Glomerular visceral epithelial cell (primary cell): ENCODE data around the gene ITSN1.
A peak's percentile ranks its signal among the peaks of the same experiment; 100 is the strongest.
"Not testable (repeated sequence)": the region's sequence is repeated elsewhere in the genome, so short reads cannot be mapped to it uniquely, and the experiment has no call there.

Experiments used
- DNase-seq: peaks from one replicate; pipeline ENCODE4 v3.0.0-alpha.2; 2016; ENCODE audit errors: extremely low spot score

The ITSN1 gene

DNA sequence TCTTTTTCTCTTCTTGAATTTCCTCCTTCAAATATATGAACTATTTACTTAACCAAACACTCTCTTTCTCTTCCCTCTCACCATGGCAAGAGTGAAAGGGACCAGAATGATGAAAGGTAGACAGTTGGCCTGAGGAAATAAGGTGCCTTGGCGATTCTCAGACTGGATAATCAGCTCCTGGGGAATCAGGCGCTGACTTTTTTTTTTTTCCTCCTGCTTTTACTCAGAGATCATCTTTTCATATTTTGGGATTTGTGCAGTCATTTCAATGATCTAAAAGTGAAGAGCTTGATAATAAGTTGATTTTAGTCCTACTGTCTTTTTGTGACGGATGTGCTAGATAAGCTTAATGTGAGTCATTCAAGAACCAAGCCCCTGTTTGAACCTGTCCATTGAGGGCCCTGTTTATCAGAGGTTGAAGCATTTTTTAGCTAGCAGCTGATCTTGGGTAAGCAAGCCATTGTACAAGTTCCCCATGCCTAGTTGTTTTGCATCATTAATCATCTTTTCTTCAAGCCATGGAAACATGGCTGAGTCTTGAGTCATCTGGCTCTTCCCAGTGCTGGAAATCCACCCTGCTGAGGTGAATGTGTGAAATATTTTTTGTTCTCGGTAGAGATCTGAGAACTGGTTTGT is 40.8 kb downstream of the ITSN1 start:
- DNase-seq: peak; percentile 87

DNA sequence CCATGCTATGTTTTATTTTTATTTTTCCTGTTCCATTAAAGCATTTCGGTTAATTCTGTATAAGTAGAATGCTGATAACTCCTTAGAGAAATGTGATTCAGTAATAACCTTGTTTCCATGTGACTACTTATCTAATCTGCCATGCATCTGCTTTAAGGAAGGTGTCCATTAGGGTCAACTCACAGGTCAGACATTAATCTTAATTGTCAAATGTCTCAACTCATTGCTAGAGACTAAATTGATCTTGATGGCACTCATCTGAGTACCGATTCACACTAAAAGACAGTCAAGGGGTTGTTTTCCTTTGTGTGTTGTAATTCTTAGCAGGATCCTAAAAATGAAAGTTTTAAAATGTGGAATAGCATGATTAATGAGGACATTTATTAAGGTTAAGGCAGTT is 41.8 kb downstream of the ITSN1 start:
- no peak for DNase-seq

DNA sequence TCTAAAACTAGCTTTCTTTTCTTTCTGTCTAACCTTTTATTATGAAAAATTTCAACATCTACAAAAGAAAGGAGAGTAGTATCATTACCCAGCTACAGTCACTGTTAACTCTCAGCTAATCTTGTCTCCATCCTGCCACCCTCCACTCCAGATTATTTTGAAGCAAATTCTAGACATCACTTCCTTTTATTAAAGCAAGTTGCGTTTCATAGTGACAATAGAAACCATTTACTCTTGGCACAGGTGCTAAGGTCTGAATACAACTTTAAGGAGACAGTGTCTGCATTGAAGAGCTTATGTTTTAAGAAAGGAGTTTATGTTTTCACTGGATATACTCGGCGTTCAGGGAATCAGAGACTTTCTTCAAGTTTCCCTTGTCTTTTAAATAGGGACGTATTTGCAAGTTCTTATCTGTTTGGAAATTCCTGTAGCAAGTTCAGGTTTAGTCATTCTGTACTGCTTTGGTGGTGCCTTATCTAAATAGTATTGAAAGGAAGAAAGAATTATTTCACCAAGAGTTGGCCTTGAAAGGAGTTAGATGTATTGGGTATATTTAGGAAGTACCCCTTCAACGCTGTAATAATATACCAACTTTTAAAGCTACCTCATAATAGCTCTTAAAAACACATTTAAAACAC is 42.7 kb downstream of the ITSN1 start:
- no peak for DNase-seq

DNA sequence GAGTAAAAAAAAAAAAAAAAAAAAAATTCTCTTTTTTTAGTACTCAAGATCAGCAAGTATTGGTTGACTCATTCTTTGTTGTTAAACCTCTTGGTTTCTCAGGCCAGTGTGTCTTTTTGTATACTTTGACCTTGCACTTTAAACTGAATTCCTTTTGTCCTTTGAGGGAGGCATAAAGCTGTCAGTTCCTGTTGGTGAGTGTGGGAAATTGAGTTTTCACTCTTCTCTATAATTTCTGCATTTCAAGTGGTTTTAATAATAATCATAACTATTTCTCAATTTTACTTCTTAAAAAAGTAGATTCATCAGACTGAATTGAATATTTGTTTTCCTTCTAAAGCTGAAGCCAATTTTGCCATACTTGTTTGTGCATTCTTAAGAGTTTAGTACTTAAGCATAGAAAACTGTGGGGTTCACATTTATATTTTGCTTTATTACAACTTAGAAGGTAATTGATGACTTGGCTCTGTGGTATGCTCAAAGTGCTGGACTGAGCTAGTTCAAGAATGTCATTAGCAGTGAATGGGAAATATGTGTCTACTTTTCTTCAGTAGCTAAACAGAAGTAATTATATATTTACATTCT is 43.4 kb downstream of the ITSN1 start:
- DNase-seq: peak; percentile 40

DNA sequence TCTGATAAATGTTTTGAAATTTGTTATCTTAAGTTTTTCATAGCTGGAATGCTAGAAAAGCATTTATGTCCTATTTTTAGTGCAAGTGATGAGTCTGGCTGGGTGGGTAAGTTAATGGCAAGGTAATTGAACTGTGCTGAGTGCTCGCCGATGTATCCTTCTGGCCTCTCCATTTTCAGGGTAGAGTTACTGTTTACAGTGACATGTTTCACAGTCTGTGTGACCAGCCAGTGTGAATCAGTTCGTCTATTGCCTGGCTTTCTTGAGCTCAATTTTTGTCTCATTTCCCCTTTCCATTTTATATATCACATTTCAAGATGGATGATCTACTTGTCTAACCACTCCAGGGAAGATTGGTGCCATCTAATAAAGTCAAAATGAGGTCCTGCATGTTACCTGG is 44.1 kb downstream of the ITSN1 start:
- DNase-seq: no peak

DNA sequence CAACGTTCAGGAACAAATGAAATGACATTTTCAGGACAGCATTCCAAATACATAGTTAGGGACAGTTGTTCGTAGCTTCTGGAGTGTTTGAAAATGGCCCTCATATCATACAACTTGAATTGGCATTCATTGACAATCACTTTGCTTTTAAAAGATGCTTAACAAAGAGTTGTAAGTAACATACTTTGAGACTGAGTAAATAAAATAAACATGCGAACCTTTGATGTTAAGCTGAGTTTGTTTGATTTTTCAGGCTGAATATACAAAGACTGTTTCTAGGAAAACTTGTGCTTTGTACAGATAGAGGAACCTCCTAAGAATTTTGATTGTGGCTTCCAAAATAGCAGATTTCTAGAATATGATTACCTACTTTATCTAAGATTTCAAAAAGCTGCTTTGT is 45.3 kb downstream of the ITSN1 start:
- DNase-seq: no peak

DNA sequence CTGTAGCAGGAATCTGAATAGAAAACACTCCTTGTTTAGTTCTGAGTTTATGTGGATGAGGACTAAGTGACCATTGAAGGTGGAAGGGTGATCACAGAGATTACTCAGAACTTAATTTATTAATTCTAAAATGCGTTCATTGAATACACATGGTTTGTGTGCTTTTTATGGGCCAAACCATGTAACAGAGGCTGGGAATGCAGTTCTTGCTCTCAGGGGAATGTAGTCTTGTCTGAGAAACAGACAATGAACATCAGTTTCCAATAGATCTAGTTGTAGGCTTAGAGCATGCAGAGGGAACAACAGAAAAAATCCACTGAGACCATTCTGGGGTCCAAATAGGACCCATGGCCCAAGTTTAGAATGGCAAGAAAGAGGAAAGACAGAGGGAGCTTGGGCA is 46.1 kb downstream of the ITSN1 start:
- no peak for DNase-seq

DNA sequence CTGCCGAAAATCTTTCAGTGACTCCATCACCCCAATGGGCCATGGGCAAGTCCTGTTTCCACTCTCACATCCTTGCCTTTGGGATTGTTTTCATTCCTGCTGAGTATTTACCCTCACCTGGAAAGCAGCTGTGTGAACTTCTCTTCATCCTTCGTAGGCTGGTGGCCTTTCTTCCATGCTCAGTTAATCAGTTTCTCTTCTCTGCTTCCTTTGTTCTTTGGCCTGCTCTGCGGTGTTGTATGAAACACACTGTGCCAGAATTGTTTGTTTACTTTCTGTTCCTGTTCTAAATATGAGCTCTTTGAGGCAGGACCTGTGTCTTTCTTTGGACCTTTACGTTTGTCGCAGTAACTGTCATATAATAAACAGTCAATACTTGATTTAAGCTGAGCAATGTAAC is 48.6 kb downstream of the ITSN1 start:
- no peak for DNase-seq

DNA sequence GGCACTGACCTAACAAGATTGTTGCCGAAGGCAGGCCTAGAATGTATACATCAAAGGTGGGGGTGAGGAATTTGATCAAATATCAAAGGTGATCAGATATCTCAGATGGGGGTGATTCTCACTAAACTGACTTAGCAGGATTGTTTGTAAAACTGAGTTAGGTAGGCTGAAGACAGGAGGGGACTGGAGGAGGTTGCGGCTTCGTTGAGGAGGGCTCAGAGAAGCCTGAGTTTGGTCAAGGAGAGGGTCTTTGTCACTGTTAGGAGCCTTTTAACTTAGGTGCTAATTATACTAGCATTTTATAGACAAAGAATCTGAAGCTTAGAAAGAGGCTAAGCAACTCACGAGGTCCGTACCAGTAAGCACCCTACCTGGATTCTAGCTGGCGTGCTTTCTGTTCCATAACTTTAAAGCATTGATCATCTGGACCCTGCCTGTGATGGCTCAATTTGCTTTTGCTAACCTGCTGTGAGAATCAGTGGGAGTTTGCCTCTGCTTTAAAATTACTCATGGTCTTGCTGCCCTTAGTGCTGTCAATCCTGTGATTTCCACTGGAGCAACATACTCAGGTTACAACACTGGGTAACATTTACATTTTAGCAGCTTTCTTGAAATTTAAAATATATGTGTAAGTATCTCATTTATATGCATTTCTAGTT is 49.8 kb downstream of the ITSN1 start:
- no peak for DNase-seq

DNA sequence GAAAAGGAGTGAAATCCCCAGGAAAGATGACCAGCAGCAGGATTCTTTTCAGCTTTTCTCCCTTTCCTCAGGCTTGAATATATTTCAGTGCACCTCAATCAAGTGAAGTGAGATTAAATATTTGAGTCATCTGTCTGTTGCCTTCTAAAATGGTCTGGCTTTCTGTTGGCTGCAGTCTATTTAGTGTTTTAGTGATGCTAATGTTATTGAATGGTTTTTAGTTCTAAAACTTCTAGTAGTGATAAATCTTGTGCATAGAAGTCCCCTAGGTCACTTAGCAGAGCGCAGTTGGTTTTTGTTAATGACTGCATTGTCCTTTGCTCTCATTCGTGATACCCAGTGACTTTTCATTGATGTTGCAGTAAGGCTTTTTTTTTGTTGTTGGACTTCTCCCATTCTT is 53.5 kb downstream of the ITSN1 start:
- no peak for DNase-seq

DNA sequence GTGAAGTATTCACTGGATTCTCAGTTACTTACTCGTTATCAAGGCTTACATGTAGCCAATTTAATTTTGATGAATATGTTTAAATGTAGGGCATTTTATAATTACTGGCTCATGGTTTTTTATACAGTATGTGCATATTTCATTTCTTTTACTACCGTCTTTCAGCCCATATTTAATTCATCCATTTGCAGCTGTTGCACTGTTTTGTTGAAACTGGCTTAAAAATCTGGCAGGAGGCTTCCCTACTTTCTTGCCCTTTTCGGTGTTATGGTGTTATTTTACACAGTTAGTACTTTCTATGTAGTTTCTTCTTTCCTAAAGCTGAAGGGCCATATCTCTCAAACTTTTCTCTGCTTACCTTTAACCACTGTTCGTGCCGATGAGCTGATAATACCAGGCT is 54.2 kb downstream of the ITSN1 start:
- no peak for DNase-seq

DNA sequence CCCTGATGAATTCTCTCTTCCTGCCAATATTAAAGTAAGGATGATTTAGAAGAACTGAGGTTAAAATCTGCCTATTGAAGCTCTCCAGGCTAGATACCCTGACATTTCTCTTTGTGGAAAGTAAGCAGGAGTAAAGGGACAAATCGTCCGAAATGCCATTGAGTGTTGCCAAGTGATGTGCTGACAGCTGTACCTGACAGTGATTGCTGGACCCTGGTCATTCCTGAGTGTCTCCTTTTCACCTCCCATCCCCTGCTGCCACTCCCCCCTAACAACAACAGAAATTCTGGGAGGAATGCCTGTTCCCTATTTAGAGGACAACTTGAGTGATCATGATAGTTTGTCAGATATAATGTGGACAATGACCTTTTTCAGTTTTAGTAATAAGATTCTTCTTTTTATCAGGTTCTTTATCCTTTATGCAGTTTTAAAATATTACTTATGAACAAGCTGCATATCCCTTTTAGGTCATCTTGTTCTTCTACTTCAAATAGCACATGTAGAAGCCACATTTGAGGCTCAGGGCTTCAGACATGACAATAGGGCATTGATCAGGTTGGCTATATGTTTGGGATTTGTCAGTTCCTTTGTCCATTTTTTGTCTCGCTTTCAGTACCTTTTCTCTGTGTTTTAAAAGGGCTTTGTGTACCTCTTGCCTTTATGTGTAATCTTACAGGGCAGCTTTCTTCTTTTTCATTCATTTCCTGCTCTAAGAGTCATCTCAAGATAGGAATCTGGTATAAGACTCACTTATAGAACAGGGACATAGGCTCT is 56.0 kb downstream of the ITSN1 start:
- no peak for DNase-seq

DNA sequence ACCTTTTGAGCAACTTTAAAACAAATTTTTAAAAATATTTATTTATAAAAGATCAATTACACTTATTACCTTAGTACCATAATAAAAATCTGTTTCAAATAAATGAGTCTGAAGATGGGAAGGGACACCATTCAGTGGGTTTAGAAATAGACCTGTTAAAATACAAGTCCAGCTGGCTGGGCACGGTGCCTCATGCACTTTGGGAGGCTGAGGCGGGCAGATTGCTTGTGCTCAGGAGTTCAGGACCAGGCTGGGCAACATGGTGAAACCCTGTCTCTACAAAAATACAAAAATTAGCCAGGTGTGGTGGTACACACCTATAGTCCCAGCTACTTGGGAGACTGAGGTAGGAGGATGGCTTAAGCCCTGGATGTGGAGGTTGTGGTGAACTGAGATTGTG is 57.0 kb downstream of the ITSN1 start:
- DNase-seq: no peak

DNA sequence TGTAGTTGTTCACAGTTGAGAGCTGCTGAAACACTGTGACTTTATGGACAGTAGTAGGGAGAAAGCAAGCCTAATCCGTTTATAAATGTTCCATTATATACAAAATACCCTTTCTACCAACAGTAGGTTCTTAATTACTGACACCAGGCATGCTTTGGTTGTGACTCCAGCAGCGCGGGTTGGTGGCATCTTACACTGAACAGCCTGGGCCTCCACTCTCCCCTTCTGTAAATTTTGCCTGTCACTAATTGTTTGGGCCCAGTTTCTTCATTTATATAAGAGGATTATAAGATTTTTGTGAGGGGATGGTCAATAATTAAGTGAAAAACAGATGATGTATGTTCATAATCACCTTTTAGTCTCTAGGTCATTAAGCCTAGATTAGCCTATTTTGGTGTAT is 58.2 kb downstream of the ITSN1 start:
- DNase-seq: no peak

DNA sequence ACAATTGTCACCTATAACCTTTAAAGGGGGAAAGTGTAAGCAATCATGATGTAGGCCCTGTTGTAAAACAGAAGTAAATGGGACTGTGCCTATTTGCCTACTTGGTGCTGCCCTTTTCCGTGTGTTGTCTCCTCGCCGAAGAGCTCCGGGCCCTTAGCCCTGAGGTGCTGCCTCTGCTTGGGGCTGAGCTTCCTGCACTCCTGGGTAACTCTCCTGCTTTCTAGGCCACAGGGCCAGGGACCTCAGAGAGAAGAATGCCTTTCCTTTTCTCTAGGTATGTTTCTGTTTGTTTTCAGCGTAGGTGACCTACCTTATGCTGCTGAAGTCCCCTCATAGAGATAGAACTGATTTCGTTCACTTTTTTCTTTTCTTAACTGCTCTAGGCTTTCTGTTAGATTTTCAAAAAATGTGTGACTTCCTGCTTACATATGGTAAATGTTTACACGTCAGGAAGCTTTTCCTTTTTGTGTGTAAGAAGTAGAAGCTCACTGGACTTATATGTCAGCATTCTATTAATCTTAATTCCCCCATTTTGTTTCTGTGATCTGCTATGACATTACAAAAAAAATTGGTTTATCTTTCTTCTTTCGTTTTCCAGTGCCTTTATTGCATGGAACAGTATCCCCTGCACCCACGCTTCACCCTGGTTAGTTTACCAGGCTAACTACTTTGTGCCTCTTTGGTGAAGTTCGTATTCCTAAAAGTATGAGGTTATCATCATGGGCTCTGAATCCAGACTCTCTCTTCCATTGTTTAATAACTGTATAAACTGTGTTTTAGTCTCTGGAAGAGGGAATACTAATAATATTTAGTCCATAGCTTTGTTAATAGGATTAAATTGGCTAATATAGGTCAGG is 61.7 kb downstream of the ITSN1 start:
- DNase-seq: no peak

DNA sequence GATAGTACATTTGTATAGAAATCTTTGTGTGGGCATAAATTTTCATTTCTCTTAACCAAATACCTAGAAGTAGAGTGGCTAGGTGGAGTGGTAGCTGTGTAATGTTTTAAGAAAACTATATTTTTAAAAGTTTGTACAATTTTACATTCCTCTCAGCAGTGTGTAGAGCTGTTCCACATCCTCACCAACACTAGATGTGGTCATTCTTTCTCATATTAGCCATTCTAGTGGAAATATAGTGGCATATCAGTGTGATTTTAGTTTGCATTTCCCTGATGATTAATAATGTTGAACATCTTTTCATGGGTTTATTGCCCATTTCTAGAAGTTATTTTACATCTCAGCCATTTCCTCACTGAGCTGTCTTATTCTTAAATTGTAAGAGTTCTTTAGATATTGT is 65.5 kb downstream of the ITSN1 start:
- no peak for DNase-seq

DNA sequence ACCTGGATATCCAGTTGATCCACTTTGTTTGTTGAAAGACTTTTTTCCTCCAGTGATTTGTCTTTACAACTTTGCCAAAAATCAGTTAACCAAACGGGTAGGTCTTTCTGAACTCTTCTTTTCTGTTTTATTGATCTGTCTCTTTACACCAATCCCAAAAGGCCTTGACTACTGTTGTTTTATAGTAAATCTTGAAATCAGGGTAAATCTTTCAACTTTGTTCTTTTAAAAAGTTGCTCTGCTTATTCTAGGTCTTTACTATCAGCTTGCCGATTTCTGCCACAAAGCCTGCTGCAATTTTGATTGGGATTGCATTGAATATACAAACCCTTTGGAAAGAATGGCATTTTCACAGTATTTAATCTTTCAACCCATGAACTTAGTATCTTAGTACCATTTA is 66.6 kb downstream of the ITSN1 start:
- DNase-seq: no peak

DNA sequence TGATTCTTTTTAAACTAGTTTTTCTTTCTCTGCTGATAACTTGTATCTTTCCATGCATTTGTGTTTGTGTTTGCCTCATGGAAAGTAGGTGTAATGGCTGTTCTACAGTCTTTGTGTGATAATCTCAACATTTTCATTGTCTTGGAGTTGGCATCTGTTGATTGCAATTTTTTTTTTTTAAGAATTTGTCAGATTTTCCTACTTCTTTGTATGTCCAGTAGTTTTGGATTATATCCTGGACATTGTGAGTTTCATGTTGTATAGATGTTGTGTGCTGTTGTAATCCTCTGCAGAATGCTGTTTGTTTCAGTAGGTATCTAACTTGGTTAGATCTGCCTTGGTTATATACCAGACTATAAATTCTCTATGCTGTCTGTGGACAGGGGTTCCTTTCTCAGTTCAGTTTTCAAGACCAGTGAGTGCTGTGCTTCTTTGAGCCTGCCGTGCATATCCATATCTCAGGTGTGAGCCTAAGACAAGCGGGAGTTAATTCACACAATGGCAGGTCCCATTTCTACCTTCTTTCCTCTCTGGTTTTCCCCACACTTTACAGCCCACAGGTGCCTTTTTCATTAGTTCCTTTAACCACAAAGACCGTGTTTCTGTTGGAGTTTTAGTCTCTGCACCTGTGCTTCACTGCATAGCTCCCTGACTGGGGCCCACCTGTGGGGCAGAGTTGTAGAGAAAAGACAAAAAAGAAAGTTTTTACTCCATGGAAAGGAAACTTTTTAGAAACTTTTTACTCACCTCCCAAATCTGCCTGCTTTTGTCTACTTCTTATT is 69.9 kb downstream of the ITSN1 start:
- no peak for DNase-seq

DNA sequence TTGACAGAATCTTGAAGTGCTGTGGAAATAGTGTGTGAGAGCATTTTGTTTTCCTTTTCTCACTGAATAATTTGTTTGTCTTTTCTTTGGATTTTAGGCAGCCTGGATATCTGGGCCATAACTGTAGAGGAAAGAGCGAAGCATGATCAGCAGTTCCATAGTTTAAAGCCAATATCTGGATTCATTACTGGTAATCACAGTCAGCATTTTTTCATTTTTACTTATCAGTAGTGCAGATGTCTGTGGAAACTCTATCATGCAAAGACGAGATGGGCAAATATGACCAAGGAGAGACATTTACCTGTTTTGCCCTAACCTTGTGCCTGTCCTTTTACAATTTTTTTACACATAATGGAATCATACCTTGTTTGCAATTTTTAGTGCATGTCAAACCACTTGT is 78.8 kb downstream of the ITSN1 start:
- no peak for DNase-seq

DNA sequence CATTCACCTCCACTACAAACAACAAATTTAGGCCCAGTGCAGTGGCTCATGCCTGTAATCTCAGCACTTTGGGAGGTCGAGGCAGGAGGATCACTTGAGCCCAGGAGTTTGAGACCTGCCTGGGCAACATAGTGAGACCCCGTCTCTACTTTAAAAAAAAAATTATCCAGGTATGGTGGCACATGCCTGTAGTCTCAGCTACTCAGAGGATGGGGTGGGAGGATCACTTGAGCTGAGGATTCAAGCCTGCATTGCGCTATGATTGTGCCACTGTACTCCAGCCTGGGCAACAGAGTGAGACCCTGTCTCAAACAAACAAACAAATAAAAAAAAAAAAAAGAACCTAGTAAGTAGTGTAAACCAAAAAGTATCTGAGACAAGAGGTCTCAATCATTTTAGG is 86.8 kb downstream of the ITSN1 start:
- DNase-seq: not testable (repeated sequence)

DNA sequence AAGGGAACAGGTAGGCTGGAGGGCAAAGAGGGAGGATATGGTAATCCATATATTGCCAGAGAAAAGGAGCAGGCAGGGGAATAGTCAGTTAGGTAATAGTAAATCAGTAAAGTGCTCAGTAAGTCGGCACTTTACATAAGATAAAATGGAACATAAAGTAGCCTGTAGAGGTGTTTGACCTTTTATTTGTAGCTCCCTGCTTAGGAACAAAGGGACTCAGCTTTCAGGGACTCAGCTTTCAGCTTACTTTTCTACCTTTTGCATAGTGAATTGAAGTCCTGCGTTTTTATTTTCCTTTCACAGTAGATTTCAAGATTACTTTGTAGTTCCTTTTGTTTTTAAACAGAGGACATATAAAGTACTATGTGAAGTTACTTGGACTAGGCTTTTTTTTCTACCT is 87.3 kb downstream of the ITSN1 start:
- DNase-seq: no peak
